Suprapubic skin (tissue), 3 donors: Measurements from ENCODE around the gene MAP2.

Experiments used
- EP300 ChIP-seq: sonication (generic); formaldehyde crosslinking; IDR thresholded peaks from one replicate; pipeline ENCODE4 v1.6.1; 2017; ENCODE audit warnings: antibody characterized with exemption
- POLR2A ChIP-seq, 2 donors: fragments of 450-650 bp; IDR thresholded peaks; one replicate each; pipeline ENCODE4 v1.6.1; 2017; ENCODE audit warnings: antibody characterized with exemption in 2 of 2, mild to moderate bottlenecking in 2 of 2, moderate library complexity in 2 of 2
- TF ChIP-seq, protein P1 (sequence below), 2 donors: fragments of 200-600 bp in 1 of 2; fragments of 450-650 bp in 1 of 2; sonication (generic) in 1 of 2; IDR thresholded peaks; one replicate each; pipeline ENCODE4 v1.5.1; 2016 to 2019; ENCODE audit warnings: antibody characterized with exemption in 2 of 2, mild to moderate bottlenecking in 1 of 2, moderate library complexity in 1 of 2

DNA sequence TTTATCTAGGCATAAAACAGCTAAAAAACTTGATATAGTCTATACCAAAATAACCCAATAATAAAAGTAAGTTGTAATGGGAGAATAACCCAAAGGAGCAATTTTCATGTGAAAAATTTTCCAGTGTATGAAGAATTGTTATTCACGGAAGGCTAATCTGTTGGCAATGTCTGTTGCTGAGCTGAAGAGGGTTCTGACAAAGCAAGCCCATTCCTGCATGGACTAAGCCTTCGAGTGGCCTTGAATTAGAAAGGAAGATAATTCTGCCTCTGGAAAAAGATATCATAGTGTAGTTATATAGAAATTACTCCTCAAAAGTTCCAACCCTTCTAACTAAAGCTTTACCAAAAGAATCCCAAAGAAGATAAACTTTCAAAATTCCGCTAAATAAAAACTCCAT lies 101.5 kb downstream of the MAP2 start:
- TF ChIP-seq, protein P1, sequence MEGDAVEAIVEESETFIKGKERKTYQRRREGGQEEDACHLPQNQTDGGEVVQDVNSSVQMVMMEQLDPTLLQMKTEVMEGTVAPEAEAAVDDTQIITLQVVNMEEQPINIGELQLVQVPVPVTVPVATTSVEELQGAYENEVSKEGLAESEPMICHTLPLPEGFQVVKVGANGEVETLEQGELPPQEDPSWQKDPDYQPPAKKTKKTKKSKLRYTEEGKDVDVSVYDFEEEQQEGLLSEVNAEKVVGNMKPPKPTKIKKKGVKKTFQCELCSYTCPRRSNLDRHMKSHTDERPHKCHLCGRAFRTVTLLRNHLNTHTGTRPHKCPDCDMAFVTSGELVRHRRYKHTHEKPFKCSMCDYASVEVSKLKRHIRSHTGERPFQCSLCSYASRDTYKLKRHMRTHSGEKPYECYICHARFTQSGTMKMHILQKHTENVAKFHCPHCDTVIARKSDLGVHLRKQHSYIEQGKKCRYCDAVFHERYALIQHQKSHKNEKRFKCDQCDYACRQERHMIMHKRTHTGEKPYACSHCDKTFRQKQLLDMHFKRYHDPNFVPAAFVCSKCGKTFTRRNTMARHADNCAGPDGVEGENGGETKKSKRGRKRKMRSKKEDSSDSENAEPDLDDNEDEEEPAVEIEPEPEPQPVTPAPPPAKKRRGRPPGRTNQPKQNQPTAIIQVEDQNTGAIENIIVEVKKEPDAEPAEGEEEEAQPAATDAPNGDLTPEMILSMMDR (IDR thresholded peaks at IDR 0.05) = no peak
- no peak for TF ChIP-seq POLR2A (IDR thresholded peaks at IDR 0.05)
- no peak for TF ChIP-seq EP300
